HG03439 (cell line): ENCODE results near the gene TTYH2.
"Not testable (repeated sequence)": the region's sequence is repeated elsewhere in the genome, so short reads cannot be mapped to it uniquely, and the experiment has no call there.

ENCODE experiments used
- ATAC-seq: cut with Tn5 transposase; IDR thresholded peaks from one replicate; pipeline ENCODE4 v1.9.1; 2021; ENCODE audit warnings: mild to moderate bottlenecking, moderate library complexity; ENCODE audit not compliant: unreplicated experiment

Gene TTYH2

GRCh38 chr17:74259667-74260524 lies 46.5 kb downstream of the TTYH2 start:
- no peak for ATAC-seq

GRCh38 chr17:74260525-74260850 lies 47.1 kb downstream of the TTYH2 start:
- no peak for ATAC-seq

- no peak for ATAC-seq
Observed at GRCh38 chr17:74262601-74263000, 49.2 kb downstream of the TTYH2 start.

GRCh38 chr17:74267054-74267453 lies 53.7 kb downstream of the TTYH2 start:
- ATAC-seq = not testable (repeated sequence)

- ATAC-seq = no peak
Observed at GRCh38 chr17:74267579-74267978, 54.2 kb downstream of the TTYH2 start.

GRCh38 chr17:74267987-74268499 lies 54.7 kb downstream of the TTYH2 start:
- ATAC-seq = no peak

GRCh38 chr17:74268558-74268957 lies 55.2 kb downstream of the TTYH2 start:
- no peak for ATAC-seq

GRCh38 chr17:74270333-74270732 lies 57.0 kb downstream of the TTYH2 start:
- no peak for ATAC-seq

- no peak for ATAC-seq
Observed at GRCh38 chr17:74271281-74271680, 57.9 kb downstream of the TTYH2 start.

- ATAC-seq = no peak
Observed at GRCh38 chr17:74271901-74272561, 58.7 kb downstream of the TTYH2 start.

- ATAC-seq = no peak
Observed at GRCh38 chr17:74272731-74273201, 59.4 kb downstream of the TTYH2 start.

GRCh38 chr17:74274060-74274708 lies 60.8 kb downstream of the TTYH2 start, which contains the start of gene DNAI2:
DNAI2 (plus strand) TSS chr17:74274234; CDS start chr17:74281818, 7,584 bp downstream.
- ATAC-seq = no peak

- ATAC-seq = no peak
Observed at GRCh38 chr17:74274709-74275340, 61.5 kb downstream of the TTYH2 start.

GRCh38 chr17:74276051-74276476 lies 62.7 kb downstream of the TTYH2 start:
- ATAC-seq = no peak

GRCh38 chr17:74276541-74277009 lies 63.2 kb downstream of the TTYH2 start:
- no peak for ATAC-seq

GRCh38 chr17:74277935-74278334 lies 64.6 kb downstream of the TTYH2 start:
- ATAC-seq = no peak

- not testable (repeated sequence) for ATAC-seq
Observed at GRCh38 chr17:74279617-74280016, 66.2 kb downstream of the TTYH2 start.

- no peak for ATAC-seq
Observed at GRCh38 chr17:74280093-74280513, 66.7 kb downstream of the TTYH2 start.

GRCh38 chr17:74281799-74282198 lies 68.4 kb downstream of the TTYH2 start:
- ATAC-seq = no peak

GRCh38 chr17:74282274-74282586 lies 68.9 kb downstream of the TTYH2 start:
- ATAC-seq = not testable (repeated sequence)
